ENCODE results near the gene COG5. TPM values are rescaled to one million over a fixed set of nuclear protein-coding genes. Genes with fewer than 3 reads are reported as not detected.

The COG5 gene
- total and polyA plus RNA-seq, 9 of the 15 experiments (the other 6 are each of a cell fraction or from before 2014, with no cell fraction given), result 15.3 to 75.1 (median 56.4) TPM

GRCh38 chr7:107318523-107319160, 245.1 kb downstream of the COG5 start (continued):
- no peak for TF ChIP-seq PRDM10 (IDR thresholded peaks at IDR 0.05; ENCODE audit: partially characterized antibody)
- TF ChIP-seq ZNF717 (CRISPR knock-in tag; IDR thresholded peaks at IDR 0.05), result no peak
- no peak for TF ChIP-seq ZNF174 (CRISPR knock-in tag; IDR thresholded peaks at IDR 0.05)
- no peak for TF ChIP-seq ETV5 (CRISPR knock-in tag; IDR thresholded peaks at IDR 0.05; ENCODE audit: low read depth)
- no peak for TF ChIP-seq GABPB2 (CRISPR knock-in tag; conservative IDR thresholded peaks at IDR 0.05)
- TF ChIP-seq ATF3 (IDR thresholded peaks at IDR 0.05), result peak; percentile 96
- TF ChIP-seq ATF3 (CRISPR knock-in tag; conservative IDR thresholded peaks at IDR 0.05), result peak; percentile 92
- no peak for TF ChIP-seq ZFP1 (CRISPR knock-in tag; IDR thresholded peaks at IDR 0.05)
- 0 out of 2 replicates have a peak, but pooled peaks have one; percentile 39 for TF ChIP-seq STAT6 (CRISPR knock-in tag; IDR thresholded peaks at IDR 0.05)
- peak; percentile 37 for TF ChIP-seq KDM5B (IDR thresholded peaks at IDR 0.05; ENCODE audit: insufficient replicate concordance, low read depth, low read length)
- TF ChIP-seq KLF16 (IDR thresholded peaks at IDR 0.05), result no peak; the same call in 1 of the 2 replicates
- TF ChIP-seq NR2F6 (CRISPR knock-in tag; IDR thresholded peaks at IDR 0.05), result peak; percentile 22; the same call in 1 of the 2 replicates
- no peak for TF ChIP-seq FOXP1 (CRISPR knock-in tag; IDR thresholded peaks at IDR 0.05)
- peak; percentile 98 for TF ChIP-seq ZNF583 (CRISPR knock-in tag; IDR thresholded peaks at IDR 0.05)
- TF ChIP-seq HNRNPH1 (optimal IDR thresholded peaks at IDR 0.05; ENCODE audit: low read depth, low read length), result no peak
- no peak for TF ChIP-seq ZNF263 (CRISPR knock-in tag; IDR thresholded peaks at IDR 0.05; ENCODE audit: borderline replicate concordance)
- no peak for TF ChIP-seq ETS1 (conservative IDR thresholded peaks at IDR 0.05; ENCODE audit: control insufficient read depth, low read depth, low read length)
- no peak for TF ChIP-seq ELK1 (CRISPR knock-in tag; IDR thresholded peaks at IDR 0.05)
- peak; percentile 89; the same call in 1 of the 2 replicates for TF ChIP-seq MTA1 (IDR thresholded peaks at IDR 0.05; ENCODE audit: borderline replicate concordance)
